GM12875 (cell line): Measurements from ENCODE around the gene GRIN3A.

Experiments
- H3K4me3 ChIP-seq: one replicate; pipeline ENCODE4 v1.5.1; 2011; ENCODE audit warnings: low read depth, low read length, control low read depth
- TF ChIP-seq, protein P1 (sequence below): IDR thresholded peaks from 2 replicates; pipeline ENCODE4 v1.5.1; 2011; ENCODE audit warnings: low read depth, mild to moderate bottlenecking, control low read depth, inconsistent platforms, low read length, moderate library complexity, borderline replicate concordance; ENCODE audit not compliant: insufficient read depth

The GRIN3A gene

DNA sequence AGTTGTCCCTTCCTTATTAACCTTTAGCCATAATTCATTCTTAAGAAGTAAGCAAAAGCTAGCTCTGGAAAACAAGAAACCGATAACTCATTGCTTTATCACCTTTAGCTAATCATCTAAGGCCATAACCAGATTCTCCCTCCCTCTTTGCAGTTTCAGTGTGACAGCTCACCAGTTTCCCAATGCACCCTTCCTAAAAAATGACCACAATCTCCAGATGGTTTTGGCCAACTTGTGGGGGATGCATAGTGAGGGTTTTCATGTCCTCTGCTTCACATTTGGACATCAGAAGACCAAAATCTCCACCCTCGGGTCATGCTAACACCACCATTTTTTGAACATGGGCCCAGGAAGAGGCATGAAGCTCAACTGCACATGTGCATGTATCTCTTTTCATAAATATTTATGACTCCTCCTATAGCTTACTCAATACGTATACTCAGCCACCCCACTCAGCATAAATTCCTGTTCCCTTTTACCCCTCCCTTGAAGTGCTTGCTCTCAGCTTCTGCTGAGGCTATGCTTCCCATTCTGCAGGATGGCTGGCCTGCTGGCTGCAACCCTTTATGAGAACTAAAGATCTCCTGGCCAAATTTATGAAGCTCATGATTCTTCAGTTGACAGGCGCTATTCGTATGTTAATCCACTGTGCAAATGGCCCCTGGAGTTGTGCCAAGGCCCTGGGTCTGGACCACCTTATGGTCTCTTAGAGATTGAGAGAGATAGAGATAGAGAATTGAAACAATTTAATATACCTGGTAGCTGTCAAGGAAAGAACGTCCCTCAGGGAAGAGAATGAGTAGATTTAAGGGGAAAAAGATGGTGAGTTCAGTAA lies 158.5 kb downstream of the GRIN3A start:
- TF ChIP-seq, protein P1, sequence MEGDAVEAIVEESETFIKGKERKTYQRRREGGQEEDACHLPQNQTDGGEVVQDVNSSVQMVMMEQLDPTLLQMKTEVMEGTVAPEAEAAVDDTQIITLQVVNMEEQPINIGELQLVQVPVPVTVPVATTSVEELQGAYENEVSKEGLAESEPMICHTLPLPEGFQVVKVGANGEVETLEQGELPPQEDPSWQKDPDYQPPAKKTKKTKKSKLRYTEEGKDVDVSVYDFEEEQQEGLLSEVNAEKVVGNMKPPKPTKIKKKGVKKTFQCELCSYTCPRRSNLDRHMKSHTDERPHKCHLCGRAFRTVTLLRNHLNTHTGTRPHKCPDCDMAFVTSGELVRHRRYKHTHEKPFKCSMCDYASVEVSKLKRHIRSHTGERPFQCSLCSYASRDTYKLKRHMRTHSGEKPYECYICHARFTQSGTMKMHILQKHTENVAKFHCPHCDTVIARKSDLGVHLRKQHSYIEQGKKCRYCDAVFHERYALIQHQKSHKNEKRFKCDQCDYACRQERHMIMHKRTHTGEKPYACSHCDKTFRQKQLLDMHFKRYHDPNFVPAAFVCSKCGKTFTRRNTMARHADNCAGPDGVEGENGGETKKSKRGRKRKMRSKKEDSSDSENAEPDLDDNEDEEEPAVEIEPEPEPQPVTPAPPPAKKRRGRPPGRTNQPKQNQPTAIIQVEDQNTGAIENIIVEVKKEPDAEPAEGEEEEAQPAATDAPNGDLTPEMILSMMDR: no peak
- H3K4me3 ChIP-seq: no peak overlapping the region

DNA sequence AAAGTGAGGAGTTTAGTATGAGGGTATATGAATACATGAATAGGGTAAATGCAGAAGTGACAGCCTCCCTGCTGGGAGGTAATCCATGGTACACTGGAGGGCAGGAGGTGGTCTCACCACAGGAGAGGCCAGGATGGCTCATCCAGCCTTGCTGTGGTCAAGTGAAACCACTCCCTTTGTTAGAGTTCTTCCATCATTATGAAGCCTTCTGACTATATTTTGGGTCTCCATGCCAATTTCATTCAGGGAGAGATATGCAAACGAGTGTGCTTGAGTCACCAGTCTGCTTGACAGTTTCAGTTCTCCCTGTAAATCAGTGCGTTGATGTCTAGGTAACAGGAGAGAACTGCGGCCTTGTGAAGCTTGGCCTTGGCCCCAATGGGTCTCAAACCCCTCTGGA lies 160.1 kb downstream of the GRIN3A start:
- TF ChIP-seq, protein P1: no peak
- H3K4me3 ChIP-seq: no peak overlapping the region

DNA sequence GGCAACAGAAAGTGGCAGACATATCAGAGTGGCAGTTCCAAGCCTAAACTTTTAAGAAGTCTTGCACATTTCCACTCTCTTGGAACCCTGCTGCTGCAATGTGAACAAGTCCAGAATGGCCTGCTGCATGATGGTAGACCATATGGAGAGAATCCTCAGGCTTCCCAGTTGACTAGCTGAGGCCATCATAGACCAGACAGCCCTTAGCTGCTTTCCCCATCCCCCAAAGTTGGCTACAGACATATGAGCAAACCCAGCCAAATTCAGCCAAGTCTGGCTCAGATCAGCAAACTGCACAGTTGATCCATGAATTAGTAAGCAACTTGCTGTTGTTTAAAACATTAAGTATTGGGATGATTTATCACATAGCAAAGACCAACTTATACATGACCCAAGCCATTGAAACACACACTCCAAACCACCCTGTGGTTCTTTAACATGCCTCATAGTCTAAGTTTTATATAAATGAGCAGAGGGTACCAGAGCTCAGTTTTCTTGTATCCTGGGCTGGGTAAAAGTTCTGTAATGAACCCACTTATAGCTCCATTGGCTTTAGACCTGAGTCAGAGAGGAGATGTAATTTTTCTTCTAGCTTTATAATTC lies 163.6 kb downstream of the GRIN3A start:
- no peak overlapping the region for H3K4me3 ChIP-seq
- TF ChIP-seq, protein P1: no peak

DNA sequence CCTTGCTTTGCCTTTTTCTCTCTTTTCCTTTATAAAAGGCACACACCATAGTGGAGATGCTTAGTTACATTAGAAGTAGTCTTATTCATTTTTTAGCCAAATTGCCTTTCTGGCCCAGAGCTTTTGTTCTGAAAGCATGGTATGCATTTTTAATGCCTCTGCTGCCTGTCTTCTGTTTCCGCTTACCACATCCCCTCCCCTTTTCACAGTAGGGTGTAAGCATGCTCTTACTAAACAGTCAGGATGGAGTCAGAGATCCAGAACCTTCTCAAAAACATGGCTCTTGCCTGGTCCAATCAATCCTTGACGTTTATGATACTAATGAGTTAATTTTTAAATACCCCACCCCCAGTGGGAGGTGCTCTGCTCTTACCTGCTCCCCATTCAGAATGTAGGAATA lies 166.1 kb downstream of the GRIN3A start:
- TF ChIP-seq, protein P1: no peak
- H3K4me3 ChIP-seq: no peak overlapping the region

DNA sequence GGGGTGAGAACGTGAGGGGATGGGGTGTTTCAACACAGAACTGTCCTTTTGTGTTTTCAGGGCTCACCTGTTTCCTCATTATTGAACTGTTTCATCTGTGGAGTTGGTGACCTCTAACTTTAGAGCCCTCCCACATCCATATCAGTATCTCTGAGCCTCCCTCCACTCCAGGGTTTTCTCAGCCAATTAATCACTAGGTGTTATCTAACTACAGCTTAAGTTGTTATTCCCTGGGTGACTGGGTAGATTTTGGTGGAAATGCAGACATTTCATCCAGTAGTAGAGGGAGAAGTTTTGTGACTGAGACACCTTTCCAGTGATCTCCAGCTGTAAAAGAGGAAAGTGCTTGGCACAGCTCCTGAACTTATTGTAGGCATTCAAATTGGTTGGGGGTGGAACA lies 167.3 kb downstream of the GRIN3A start:
- no peak overlapping the region for H3K4me3 ChIP-seq
- TF ChIP-seq, protein P1: no peak

DNA sequence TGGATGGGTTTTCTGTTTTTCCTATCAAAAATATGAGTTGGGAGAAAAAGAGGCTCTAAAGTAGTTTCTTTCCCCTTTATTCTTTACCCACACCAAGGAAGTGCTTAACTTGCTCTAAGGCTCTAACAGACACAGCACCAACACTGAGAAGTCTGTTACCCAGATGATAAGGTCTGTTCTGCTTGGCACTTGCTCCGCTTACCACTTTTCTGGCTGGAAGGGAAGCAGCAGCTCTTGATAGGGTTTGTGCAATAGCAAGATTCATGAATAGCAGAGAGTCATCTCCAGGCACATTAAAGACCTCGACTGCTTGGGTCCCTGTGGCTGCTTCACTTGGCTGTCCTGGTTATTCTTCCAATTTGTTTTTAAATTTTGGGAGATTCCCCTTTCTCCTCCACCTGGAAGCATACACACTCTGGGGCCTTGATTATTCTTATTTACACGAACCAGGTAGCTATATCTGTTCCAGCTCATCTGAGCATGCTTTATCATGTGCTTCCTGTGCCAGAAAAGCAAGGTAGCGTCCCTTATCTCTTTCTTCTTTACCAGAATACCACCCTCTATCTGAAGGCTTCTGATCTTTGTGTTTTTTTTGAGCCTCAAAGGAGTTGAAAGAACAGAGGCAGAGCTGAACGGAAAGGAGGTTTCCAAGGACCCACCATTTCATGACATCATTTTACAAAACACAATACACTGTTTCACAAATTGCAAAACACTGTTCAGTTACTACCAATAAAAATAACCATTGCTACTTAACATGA lies 168.5 kb downstream of the GRIN3A start:
- TF ChIP-seq, protein P1: no peak
- no peak overlapping the region for H3K4me3 ChIP-seq
